Cardiac muscle cell (in vitro differentiated cells and primary cell): Measurements from ENCODE around the gene CRYBG1. TPM values are rescaled to one million over a fixed set of nuclear protein-coding genes. Genes with fewer than 3 reads are reported as not detected.

Source experiments
- DNase-seq, 2 donors: peaks; one replicate each; pipeline versions ENCODE4 v3.0.0 to v3.0.0-alpha.2; 2010 to 2017; ENCODE audit warnings: low read depth in 1 of 2, low spot score in 1 of 2
- H3K27ac ChIP-seq: fragments of 200-600 bp; sonication (generic); 2 replicates; pipeline ENCODE4 v1.5.1; 2016
- H3K27me3 ChIP-seq: fragments of 200-600 bp; sonication (generic); 2 replicates; pipeline ENCODE4 v1.6.0; 2016; ENCODE audit warnings: control low read depth
- H3K36me3 ChIP-seq: fragments of 200-600 bp; sonication (generic); 2 replicates; pipeline ENCODE4 v1.5.1; 2016; ENCODE audit warnings: control low read depth
- H3K4me1 ChIP-seq: fragments of 200-600 bp; sonication (generic); 2 replicates; pipeline ENCODE4 v1.8.1; 2017; ENCODE audit warnings: low read depth, mild to moderate bottlenecking, mixed run types
- H3K4me3 ChIP-seq: fragments of 200-600 bp; sonication (generic); 2 replicates; pipeline ENCODE4 v1.5.1; 2016; ENCODE audit warnings: mild to moderate bottlenecking
- H3K9me3 ChIP-seq: fragments of 200-600 bp; sonication (generic); 2 replicates; pipeline ENCODE4 v1.5.1; 2017; ENCODE audit warnings: low read depth, mild to moderate bottlenecking, control low read depth
- CTCF ChIP-seq: IDR thresholded peaks from 2 replicates; pipeline ENCODE4 v1.5.1; 2012; ENCODE audit warnings: low read depth, mild to moderate bottlenecking, low read length
- polyA plus RNA-seq: library from polyadenylated mRNA; unstranded; fragments of >200 nt; fragmentation: Nextera tagmentation; extraction: Ambion mirVana; gene quantifications from 2 replicates; pipeline ENCODE4 v1.2.1, GENCODE V29; 2016
- total RNA-seq: library from RNA; depleted of rRNA; stranded (reverse); fragments of >200 nt; gene quantifications from 2 replicates; pipeline ENCODE4 v1.2.3, GENCODE V29; 2016

CRYBG1 gene
- total and polyA plus RNA-seq, 2 experiments from 2014 or later = 0.22 TPM; not detected in 1

GRCh38 chr6:106516616-106517015 is 156.1 kb downstream of the CRYBG1 start:
- Histone ChIP-seq H3K4me3 (no peak overlapping the region), H3K9me3 (no peaks in the 10 kb centered on the region), H3K4me1 (peaks cover 5% of the 10 kb centered on the region), H3K27ac (no peak overlapping the region), H3K27me3 (peaks cover 40% of the 10 kb centered on the region), H3K36me3 (no peaks in the 10 kb centered on the region)
- DNase-seq = peak in 1 of 2 donors; percentile 36
- TF ChIP-seq CTCF = no peak

GRCh38 chr6:106517706-106518105 is 157.2 kb downstream of the CRYBG1 start:
- DNase-seq = no peak
- no peaks in the 10 kb centered on the region for H3K9me3 ChIP-seq
- no peak for TF ChIP-seq CTCF
- H3K4me1 ChIP-seq = no peaks in the 10 kb centered on the region
- H3K27me3 ChIP-seq = peaks cover 29% of the 10 kb centered on the region
- no peak overlapping the region for H3K4me3 ChIP-seq
- H3K36me3 ChIP-seq = no peaks in the 10 kb centered on the region
- no peak overlapping the region for H3K27ac ChIP-seq

- TF ChIP-seq CTCF = no peak
- H3K36me3 ChIP-seq = no peaks in the 10 kb centered on the region
- H3K9me3 ChIP-seq = no peaks in the 10 kb centered on the region
- DNase-seq = no peak
- H3K27me3 ChIP-seq = peaks cover 18% of the 10 kb centered on the region
- H3K4me1 ChIP-seq = no peaks in the 10 kb centered on the region
- no peak overlapping the region for H3K4me3 ChIP-seq
- H3K27ac ChIP-seq = no peak overlapping the region
These were observed 158.2 kb downstream of the CRYBG1 start for GRCh38 chr6:106518748-106519147.

GRCh38 chr6:106519460-106520394 is 159.2 kb downstream of the CRYBG1 start:
- H3K27ac ChIP-seq = no peak overlapping the region
- peaks cover 8% of the 10 kb centered on the region for H3K27me3 ChIP-seq
- DNase-seq = peak in 1 of 2 donors; percentile 73
- no peaks in the 10 kb centered on the region for H3K36me3 ChIP-seq
- H3K4me1 ChIP-seq = peaks cover under 1% of the 10 kb centered on the region
- H3K4me3 ChIP-seq = no peak overlapping the region
- no peak for TF ChIP-seq CTCF
- H3K9me3 ChIP-seq = no peaks in the 10 kb centered on the region

- TF ChIP-seq CTCF = no peak
- Histone ChIP-seq H3K9me3 (no peaks in the 10 kb centered on the region), H3K4me1 (peaks cover 8% of the 10 kb centered on the region), H3K27me3 (no peaks in the 10 kb centered on the region), H3K36me3 (no peaks in the 10 kb centered on the region), H3K4me3 (no peak overlapping the region), H3K27ac (no peak overlapping the region)
- DNase-seq = no peak
These were observed 160.3 kb downstream of the CRYBG1 start for GRCh38 chr6:106520711-106521401.
